B cell (primary cell): ENCODE results near the gene KAZN.

Experiments used
- EZH2 ChIP-seq: IDR thresholded peaks from 2 replicates; pipeline ENCODE4 v1.6.1; 2012; ENCODE audit warnings: borderline replicate concordance, low read depth, mild to moderate bottlenecking, moderate library complexity, low read length; ENCODE audit not compliant: insufficient read depth, poor library complexity, severe bottlenecking
- TF ChIP-seq, protein P1 (sequence below): fragments of 200-600 bp; IDR thresholded peaks from one replicate; pipeline ENCODE4 v1.8.0; 2022; ENCODE audit warnings: antibody characterized with exemption, mild to moderate bottlenecking

DNA sequence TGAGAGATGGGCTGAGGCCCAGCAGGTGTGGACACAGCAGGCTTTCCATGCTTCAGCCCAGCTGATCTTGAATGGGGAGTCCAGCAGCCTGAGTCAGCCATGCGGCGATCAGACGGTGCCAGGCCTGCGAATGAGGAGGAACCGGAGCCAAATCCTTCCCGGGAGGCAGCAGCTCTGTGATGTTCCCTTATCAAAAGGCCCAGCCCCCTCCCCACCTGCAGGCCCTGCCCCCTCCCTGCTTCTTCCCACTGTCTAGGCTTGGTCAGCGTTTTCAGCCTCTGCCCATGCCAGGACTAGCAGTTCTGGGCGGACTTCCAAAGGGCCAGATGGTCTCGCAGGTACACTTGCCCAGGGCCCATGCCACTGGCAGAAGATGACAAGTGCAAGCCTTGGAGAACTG lies 253.8 kb downstream of the KAZN start:
- TF ChIP-seq, protein P1, sequence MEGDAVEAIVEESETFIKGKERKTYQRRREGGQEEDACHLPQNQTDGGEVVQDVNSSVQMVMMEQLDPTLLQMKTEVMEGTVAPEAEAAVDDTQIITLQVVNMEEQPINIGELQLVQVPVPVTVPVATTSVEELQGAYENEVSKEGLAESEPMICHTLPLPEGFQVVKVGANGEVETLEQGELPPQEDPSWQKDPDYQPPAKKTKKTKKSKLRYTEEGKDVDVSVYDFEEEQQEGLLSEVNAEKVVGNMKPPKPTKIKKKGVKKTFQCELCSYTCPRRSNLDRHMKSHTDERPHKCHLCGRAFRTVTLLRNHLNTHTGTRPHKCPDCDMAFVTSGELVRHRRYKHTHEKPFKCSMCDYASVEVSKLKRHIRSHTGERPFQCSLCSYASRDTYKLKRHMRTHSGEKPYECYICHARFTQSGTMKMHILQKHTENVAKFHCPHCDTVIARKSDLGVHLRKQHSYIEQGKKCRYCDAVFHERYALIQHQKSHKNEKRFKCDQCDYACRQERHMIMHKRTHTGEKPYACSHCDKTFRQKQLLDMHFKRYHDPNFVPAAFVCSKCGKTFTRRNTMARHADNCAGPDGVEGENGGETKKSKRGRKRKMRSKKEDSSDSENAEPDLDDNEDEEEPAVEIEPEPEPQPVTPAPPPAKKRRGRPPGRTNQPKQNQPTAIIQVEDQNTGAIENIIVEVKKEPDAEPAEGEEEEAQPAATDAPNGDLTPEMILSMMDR, result no peak
- no peak for TF ChIP-seq EZH2
